Thyroid gland (tissue), 4 donors: ENCODE results near the gene PRKCE.

Source experiments
- POLR2A ChIP-seq, 2 donors: fragments of 450-650 bp; IDR thresholded peaks; one replicate each; pipeline ENCODE4 v1.6.1; 2017; ENCODE audit warnings: antibody characterized with exemption in 2 of 2, mild to moderate bottlenecking in 2 of 2, moderate library complexity in 1 of 2
- TF ChIP-seq, protein P1 (sequence below), 6 experiments: fragments of 200-600 bp in 3 of 6; fragments of 450-650 bp in 3 of 6; sonication (generic) in 3 of 6; IDR thresholded peaks; one replicate each; pipeline ENCODE4 v1.5.1; 2016 to 2019; ENCODE audit warnings: antibody characterized with exemption in 6 of 6, mild to moderate bottlenecking in 2 of 6, inconsistent platforms in 1 of 6, moderate library complexity in 1 of 6

DNA sequence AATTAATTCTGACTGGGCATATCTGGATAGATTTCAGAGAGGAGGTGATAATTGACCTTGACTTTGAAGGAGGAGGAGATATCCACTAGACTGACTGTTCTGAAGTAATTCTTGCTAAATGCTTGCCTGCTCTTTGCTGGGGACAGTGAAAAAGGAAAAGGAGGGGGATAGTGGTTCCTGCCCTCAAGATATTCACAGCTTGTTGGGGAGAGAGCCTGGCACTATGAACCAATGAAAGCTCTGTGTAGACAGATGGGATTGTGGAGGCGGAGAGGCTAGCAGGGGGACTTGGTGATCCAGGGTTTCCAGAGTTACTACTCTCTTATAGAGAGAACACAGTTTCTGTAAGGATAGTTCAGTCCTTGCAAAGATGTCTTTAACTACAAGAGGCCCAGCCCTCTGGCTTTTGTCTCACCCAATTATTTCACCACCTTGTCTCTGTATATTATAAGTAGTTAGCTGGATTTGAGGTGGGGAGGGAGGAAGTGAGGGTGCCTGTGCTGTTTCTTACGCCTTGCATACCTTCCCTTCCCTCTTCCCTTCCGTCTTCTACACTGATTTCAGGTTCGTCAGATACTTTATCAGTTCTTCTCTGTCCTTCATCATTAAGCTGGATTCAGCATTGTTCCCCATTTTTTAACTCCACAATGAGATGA is 190.4 kb downstream of the PRKCE start:
- no peak for TF ChIP-seq POLR2A (IDR thresholded peaks at IDR 0.05)
- TF ChIP-seq, protein P1, sequence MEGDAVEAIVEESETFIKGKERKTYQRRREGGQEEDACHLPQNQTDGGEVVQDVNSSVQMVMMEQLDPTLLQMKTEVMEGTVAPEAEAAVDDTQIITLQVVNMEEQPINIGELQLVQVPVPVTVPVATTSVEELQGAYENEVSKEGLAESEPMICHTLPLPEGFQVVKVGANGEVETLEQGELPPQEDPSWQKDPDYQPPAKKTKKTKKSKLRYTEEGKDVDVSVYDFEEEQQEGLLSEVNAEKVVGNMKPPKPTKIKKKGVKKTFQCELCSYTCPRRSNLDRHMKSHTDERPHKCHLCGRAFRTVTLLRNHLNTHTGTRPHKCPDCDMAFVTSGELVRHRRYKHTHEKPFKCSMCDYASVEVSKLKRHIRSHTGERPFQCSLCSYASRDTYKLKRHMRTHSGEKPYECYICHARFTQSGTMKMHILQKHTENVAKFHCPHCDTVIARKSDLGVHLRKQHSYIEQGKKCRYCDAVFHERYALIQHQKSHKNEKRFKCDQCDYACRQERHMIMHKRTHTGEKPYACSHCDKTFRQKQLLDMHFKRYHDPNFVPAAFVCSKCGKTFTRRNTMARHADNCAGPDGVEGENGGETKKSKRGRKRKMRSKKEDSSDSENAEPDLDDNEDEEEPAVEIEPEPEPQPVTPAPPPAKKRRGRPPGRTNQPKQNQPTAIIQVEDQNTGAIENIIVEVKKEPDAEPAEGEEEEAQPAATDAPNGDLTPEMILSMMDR (IDR thresholded peaks at IDR 0.05): no peak
